Activated naive CD8-positive, alpha-beta T cell treated with anti-CD3 and anti-CD28 coated beads, Interleukin-2, amount 10 ng/mL, durations not matched to agents 7 days and 5 days (primary cell): ENCODE results near the gene RCCD1. TPM values are rescaled to one million over a fixed set of nuclear protein-coding genes. Genes with fewer than 3 reads are reported as not detected.
"Not testable (repeated sequence)": the region's sequence is repeated elsewhere in the genome, so short reads cannot be mapped to it uniquely, and the experiment has no call there.

ENCODE experiments used
- ATAC-seq: fragments of 150-1000 bp; cut with Tn5 transposase; one replicate; pipeline ENCODE4 v1.10.0; 2021; ENCODE audit warnings: low read depth, moderate library complexity
- POLR2A ChIA-PET: fragments of 350-600 bp; sonication (Branson Sonifier 250); formaldehyde crosslinking; loops from one replicate; lab custom pipeline; 2021; ENCODE audit warnings: antibody characterized with exemption; lab: Charles Lee
- DNase-seq: peaks from one replicate; pipeline ENCODE4 v3.0.0; 2021
- H3K27ac Mint-ChIP-seq: one replicate; pipeline ENCODE4 v1.8.0; 2022; ENCODE audit warnings: mild to moderate bottlenecking, mixed read lengths
- H3K27me3 Mint-ChIP-seq: one replicate; pipeline ENCODE4 v1.8.0; 2022; ENCODE audit warnings: mild to moderate bottlenecking, moderate library complexity, mixed read lengths
- H3K36me3 Mint-ChIP-seq: one replicate; pipeline ENCODE4 v1.8.0; 2021; ENCODE audit warnings: mild to moderate bottlenecking, mixed read lengths
- H3K4me1 Mint-ChIP-seq: one replicate; pipeline ENCODE4 v1.8.0; 2021; ENCODE audit warnings: mixed read lengths
- H3K4me3 Mint-ChIP-seq: one replicate; pipeline ENCODE4 v1.8.0; 2022; ENCODE audit warnings: mild to moderate bottlenecking, moderate library complexity, mixed read lengths
- H3K9me3 Mint-ChIP-seq: one replicate; pipeline ENCODE4 v1.8.0; 2021; ENCODE audit warnings: mixed read lengths
- total RNA-seq, 2 experiments: library from RNA; stranded (reverse); gene quantifications; one replicate each; pipeline ENCODE4 v1.2.3, GENCODE V29; 2021

RCCD1 gene
- total RNA-seq, 2 experiments from 2014 or later: 31.5 to 31.6 TPM

DNA sequence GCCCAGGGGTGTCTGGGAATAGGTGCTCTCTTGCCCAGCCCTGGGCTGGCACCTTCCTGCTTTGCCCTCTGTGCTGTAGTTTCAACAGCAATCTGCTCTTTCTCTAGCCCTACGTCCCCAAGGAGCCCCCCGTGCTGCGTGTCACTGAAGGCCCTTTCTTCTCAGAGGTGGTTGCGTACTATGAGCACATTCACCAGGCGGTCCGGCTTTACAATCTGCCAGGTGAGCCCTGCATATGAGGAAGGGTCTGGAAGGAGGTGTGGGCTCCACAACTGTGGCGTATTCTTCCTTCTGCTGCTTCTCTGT is 42.0 kb upstream of the RCCD1 start:
- H3K4me1 Mint-ChIP-seq: peaks cover 2% of the 10 kb centered on the region
- POLR2A ChIA-PET: interaction anchor here (3.3 kb wide), 1 partner anchor 10 kb away, joined by 17 read pairs; the partner anchor contains the start of gene MAN2A2
- ATAC-seq (no peak), DNase-seq (no peak)
- no peaks in the 10 kb centered on the region for H3K9me3 Mint-ChIP-seq
- H3K27ac Mint-ChIP-seq: no peak overlapping the region
- peaks cover 13% of the 10 kb centered on the region for H3K36me3 Mint-ChIP-seq
- H3K27me3 Mint-ChIP-seq: no peaks in the 10 kb centered on the region
- H3K4me3 Mint-ChIP-seq: no peak overlapping the region

DNA sequence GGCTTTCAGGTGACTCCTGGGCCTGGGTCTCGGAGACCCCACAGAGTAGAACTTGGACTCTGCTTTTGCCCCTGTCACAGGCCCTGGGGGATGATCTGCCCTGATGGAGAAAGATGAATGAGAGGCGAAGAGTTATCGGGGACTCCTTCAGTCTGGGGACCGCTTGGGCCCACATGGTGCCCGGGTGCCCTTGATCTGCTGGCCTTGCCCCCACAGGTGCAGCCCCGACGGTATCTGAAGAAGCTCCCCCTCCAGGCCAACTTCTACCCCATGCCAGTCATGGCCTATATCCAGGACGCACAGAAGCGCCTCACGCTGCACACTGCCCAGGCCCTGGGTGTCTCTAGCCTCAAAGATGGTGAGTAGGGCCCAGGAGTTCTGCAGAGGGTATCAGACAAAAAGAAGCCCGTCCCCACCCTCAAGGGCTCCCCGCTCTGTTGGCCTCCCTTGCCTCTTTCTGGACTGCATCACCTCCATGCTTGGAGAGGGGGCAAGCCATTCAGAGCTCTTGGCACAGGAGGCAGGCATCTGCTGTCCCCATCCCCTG is 41.2 kb upstream of the RCCD1 start:
- Mint-ChIP-seq H3K27me3 (no peaks in the 10 kb centered on the region), H3K9me3 (no peaks in the 10 kb centered on the region), H3K27ac (no peak overlapping the region), H3K4me3 (no peak overlapping the region), H3K4me1 (peaks cover 2% of the 10 kb centered on the region), H3K36me3 (peaks cover 14% of the 10 kb centered on the region)
- ATAC-seq (no peak), DNase-seq (no peak)
- POLR2A ChIA-PET: interaction anchor here (0.7 to 3.3 kb wide), 2 partner anchors 10 to 18 kb away, joined by 3 to 17 read pairs; partner anchors contain the start of genes HDDC3 and MAN2A2

DNA sequence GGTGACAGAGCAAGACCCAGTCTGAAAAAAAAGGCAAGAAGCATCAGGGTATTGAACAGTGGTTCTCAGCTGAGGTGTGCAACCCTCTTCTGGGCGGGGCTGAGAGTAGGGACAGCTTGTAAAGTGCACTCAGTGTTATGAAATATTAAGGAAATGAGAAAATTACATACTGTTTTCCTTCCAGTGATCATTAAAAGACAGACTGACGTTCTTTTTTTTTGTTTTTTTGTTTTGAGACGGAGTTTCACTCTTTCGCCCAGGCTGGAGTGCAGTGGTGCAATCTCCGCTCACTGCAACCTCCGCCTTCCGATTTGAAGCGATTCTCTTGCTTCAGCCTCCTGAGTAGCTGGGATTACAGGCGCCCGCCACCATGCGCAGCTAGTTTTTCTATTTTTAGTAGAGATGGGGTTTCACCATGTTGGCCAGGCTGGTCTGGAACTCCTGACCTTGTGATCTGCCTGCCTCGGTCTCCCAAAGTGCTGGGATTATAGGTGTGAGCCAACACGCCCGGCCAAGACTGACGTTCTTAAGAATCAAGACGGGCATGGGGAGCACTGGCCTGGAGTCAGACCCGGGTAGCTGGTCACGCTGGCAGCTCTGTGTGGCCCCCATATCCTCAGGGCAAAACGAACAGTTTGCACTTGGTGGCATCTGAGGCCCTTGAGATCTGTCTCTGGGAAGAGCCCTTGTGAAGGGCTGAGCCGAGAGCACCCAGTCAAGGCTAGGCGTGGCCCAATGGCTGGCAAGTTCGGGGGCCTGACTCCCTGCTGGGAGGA is 40.2 kb upstream of the RCCD1 start:
- no peaks in the 10 kb centered on the region for H3K9me3 Mint-ChIP-seq
- peaks cover 17% of the 10 kb centered on the region for H3K36me3 Mint-ChIP-seq
- ATAC-seq: no peak
- H3K27me3 Mint-ChIP-seq: no peaks in the 10 kb centered on the region
- H3K4me1 Mint-ChIP-seq: peaks cover 2% of the 10 kb centered on the region
- H3K4me3 Mint-ChIP-seq: no peak overlapping the region
- DNase-seq: no peak
- H3K27ac Mint-ChIP-seq: no peak overlapping the region
- POLR2A ChIA-PET: interaction anchor here (0.7 to 3.3 kb wide), 2 partner anchors 11 to 17 kb away, joined by 3 to 17 read pairs; partner anchors contain the start of genes HDDC3 and MAN2A2

- peaks cover 2% of the 10 kb centered on the region for H3K4me1 Mint-ChIP-seq
- H3K4me3 Mint-ChIP-seq: no peak overlapping the region
- POLR2A ChIA-PET: interaction anchor here (3.3 kb wide), 1 partner anchor 12 kb away, joined by 17 read pairs; the partner anchor contains the start of gene MAN2A2
- no peak overlapping the region for H3K27ac Mint-ChIP-seq
- H3K36me3 Mint-ChIP-seq: peaks cover 25% of the 10 kb centered on the region
- no peak for ATAC-seq
- no peaks in the 10 kb centered on the region for H3K27me3 Mint-ChIP-seq
- H3K9me3 Mint-ChIP-seq: no peaks in the 10 kb centered on the region
- DNase-seq: no peak
Measured at GRCh38 chr15:90915216-90915807, 39.4 kb upstream of the RCCD1 start.

- DNase-seq (no peak), ATAC-seq (no peak)
- Mint-ChIP-seq H3K36me3 (peaks cover 25% of the 10 kb centered on the region), H3K4me1 (peaks cover 2% of the 10 kb centered on the region), H3K9me3 (no peaks in the 10 kb centered on the region), H3K27ac (no peak overlapping the region), H3K27me3 (no peaks in the 10 kb centered on the region), H3K4me3 (no peak overlapping the region)
- POLR2A ChIA-PET: no interaction called here
Measured at GRCh38 chr15:90915808-90916440, 38.8 kb upstream of the RCCD1 start.

DNA sequence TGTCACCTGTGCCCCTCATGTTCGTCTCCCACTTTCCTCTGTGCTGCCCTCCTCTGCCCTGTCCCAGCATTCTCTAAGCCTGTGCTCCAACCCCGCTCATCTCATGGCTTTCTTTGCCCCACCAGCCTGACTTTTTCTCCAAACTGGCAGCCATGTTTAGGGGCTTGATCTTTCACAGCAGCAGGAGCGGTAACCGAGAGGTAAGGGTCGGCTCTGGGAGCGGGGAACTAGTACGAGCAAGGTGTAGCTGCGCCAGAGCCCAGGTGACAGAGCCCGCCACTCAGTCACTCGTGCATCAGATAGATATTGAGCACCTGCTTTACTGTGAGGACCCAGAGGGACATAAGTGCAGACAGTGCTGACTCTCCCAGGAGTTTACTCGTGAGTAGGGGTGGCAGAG is 38.2 kb upstream of the RCCD1 start:
- H3K36me3 Mint-ChIP-seq: peaks cover 28% of the 10 kb centered on the region

GRCh38 chr15:90917569-90917968 is 37.1 kb upstream of the RCCD1 start:
- Mint-ChIP-seq H3K4me3 (no peak overlapping the region), H3K27ac (no peak overlapping the region), H3K9me3 (no peaks in the 10 kb centered on the region), H3K36me3 (peaks cover 33% of the 10 kb centered on the region), H3K4me1 (peaks cover 2% of the 10 kb centered on the region), H3K27me3 (no peaks in the 10 kb centered on the region)
- POLR2A ChIA-PET: interaction anchor here (1.6 kb wide), 1 partner anchor 14 kb away, joined by 4 read pairs; the partner anchor contains the start of gene MAN2A2
- ATAC-seq (no peak), DNase-seq (no peak)

More for the DNA sequence above, 38.2 kb upstream of the RCCD1 start:
- H3K27me3 Mint-ChIP-seq: no peaks in the 10 kb centered on the region
- POLR2A ChIA-PET: no interaction called here
- no peaks in the 10 kb centered on the region for H3K9me3 Mint-ChIP-seq
- DNase-seq (no peak), ATAC-seq (no peak)
- H3K4me1 Mint-ChIP-seq: peaks cover 2% of the 10 kb centered on the region
- H3K27ac Mint-ChIP-seq: no peak overlapping the region
- H3K4me3 Mint-ChIP-seq: no peak overlapping the region

DNA sequence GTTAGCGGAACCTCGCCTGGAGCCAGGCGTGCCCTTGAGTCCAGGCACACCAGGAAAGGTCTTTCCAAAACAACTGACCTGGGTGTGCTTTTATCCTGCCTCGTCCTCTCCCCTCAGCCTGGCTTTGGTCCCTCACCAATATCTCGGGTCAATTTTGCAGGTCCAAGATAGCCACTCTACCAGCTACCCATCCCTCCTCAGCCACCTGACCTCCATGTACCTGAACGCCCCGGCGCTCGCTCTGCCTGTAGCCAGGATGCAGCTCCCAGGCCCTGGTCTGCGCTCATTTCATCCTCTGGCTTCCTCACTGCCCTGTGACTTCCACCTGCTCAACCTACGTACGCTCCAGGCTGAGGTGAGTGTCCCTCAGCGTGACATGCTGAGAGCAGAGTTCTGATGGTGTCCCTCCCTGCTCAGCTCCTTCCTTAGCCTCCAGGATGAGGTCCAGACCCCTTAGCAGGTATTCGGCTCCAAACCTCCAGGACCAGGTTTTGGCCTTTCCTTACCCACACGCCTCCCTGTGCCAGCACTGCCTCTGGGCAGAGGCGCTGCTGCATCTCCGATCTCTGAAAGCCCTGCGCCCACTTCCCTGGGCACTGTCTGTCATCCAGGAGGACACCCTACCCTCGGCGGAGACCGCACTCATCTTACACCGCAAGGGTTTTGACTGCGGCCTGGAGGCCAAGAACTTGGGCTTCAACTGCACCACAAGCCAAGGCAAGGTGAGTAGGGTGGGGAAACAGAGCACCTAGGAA is 36.5 kb upstream of the RCCD1 start:
- no peak overlapping the region for H3K4me3 Mint-ChIP-seq
- no peaks in the 10 kb centered on the region for H3K27me3 Mint-ChIP-seq
- no peaks in the 10 kb centered on the region for H3K9me3 Mint-ChIP-seq
- POLR2A ChIA-PET: interaction anchor here (1.6 kb wide), 1 partner anchor 15 kb away, joined by 4 read pairs; the partner anchor contains the start of gene MAN2A2
- peaks cover 35% of the 10 kb centered on the region for H3K36me3 Mint-ChIP-seq
- H3K27ac Mint-ChIP-seq: no peak overlapping the region
- DNase-seq (no peak), ATAC-seq (no peak)
- H3K4me1 Mint-ChIP-seq: peaks cover 4% of the 10 kb centered on the region

- Mint-ChIP-seq H3K4me1 (peaks cover 4% of the 10 kb centered on the region), H3K36me3 (peaks cover 37% of the 10 kb centered on the region), H3K27me3 (no peaks in the 10 kb centered on the region), H3K9me3 (no peaks in the 10 kb centered on the region), H3K4me3 (no peak overlapping the region), H3K27ac (no peak overlapping the region)
- no peak for ATAC-seq
- POLR2A ChIA-PET: no interaction called here
- no peak for DNase-seq
Measured at GRCh38 chr15:90918835-90919234, 35.8 kb upstream of the RCCD1 start.

GRCh38 chr15:90921887-90922286 is 32.8 kb upstream of the RCCD1 start:
- peaks cover 35% of the 10 kb centered on the region for H3K36me3 Mint-ChIP-seq
- ATAC-seq: no peak
- POLR2A ChIA-PET: interaction anchor here (0.8 to 2.4 kb wide), 4 partner anchors 9 to 18 kb away, joined by 3 to 9 read pairs (median 4); partner anchors contain the start of gene MAN2A2
- peaks cover 7% of the 10 kb centered on the region for H3K4me1 Mint-ChIP-seq
- no peaks in the 10 kb centered on the region for H3K27me3 Mint-ChIP-seq
- no peak overlapping the region for H3K4me3 Mint-ChIP-seq
- H3K27ac Mint-ChIP-seq: no peak overlapping the region
- no peak for DNase-seq
- no peaks in the 10 kb centered on the region for H3K9me3 Mint-ChIP-seq

GRCh38 chr15:90922712-90923322 is 31.9 kb upstream of the RCCD1 start:
- DNase-seq, H3K4me3 Mint-ChIP-seq, H3K4me1 Mint-ChIP-seq, H3K27me3 Mint-ChIP-seq, H3K9me3 Mint-ChIP-seq, ATAC-seq, H3K27ac Mint-ChIP-seq: not testable (repeated sequence)
- peaks cover 29% of the 10 kb centered on the region for H3K36me3 Mint-ChIP-seq
- POLR2A ChIA-PET: interaction anchor here (1.0 to 2.4 kb wide), 2 partner anchors 17 to 19 kb away, joined by 4 to 9 read pairs; partner anchors contain the start of gene MAN2A2

GRCh38 chr15:90924375-90924774 is 30.3 kb upstream of the RCCD1 start:
- POLR2A ChIA-PET: no interaction called here
- H3K4me1 Mint-ChIP-seq: peaks cover 12% of the 10 kb centered on the region
- no peak overlapping the region for H3K4me3 Mint-ChIP-seq
- H3K27ac Mint-ChIP-seq: no peak overlapping the region
- peaks cover 27% of the 10 kb centered on the region for H3K36me3 Mint-ChIP-seq
- DNase-seq (no peak), ATAC-seq (no peak)
- no peaks in the 10 kb centered on the region for H3K27me3 Mint-ChIP-seq
- H3K9me3 Mint-ChIP-seq: no peaks in the 10 kb centered on the region
